ENCODE data around the gene NUBPL. TPM values are rescaled to one million over a fixed set of nuclear protein-coding genes. Genes with fewer than 3 reads are reported as not detected.
A peak's percentile ranks its signal among the peaks of the same experiment; 100 is the strongest.

Gene NUBPL
- total and polyA plus RNA-seq, 10 donors: 4.1 to 28.2 (median 13.9) TPM

- no peaks in the 10 kb centered on the region for H3K36me3 ChIP-seq
- TF ChIP-seq POLR2AphosphoS5 (IDR thresholded peaks at IDR 0.05) (no peak), POLR2A (IDR thresholded peaks at IDR 0.05) (no peak), CTCF (IDR thresholded peaks at IDR 0.05 in 8 of 11, conservative IDR thresholded peaks at IDR 0.05 in 3 of 11) (no peak)
- H3K4me1 ChIP-seq: no peaks in the 10 kb centered on the region
- 62 to 75% (median 65%) methylated on average over 7 of the region's 7 CpGs for WGBS, 5 donors
- no peaks in the 10 kb centered on the region for H3K27me3 ChIP-seq (replicated peaks in 1 of 7)
- peaks cover 0 to 7% (median 0%) of the 10 kb centered on the region in 8 donors for H3K9me3 ChIP-seq
- no peak for DNase-seq
- H3K27ac ChIP-seq: no peak overlapping the region
- H3K4me3 ChIP-seq: no peak overlapping the region
- intact Hi-C loops (cut with DNase I; ENCODE audit: low total_unique reads): no loop called here
These were observed 31.1 kb upstream of the NUBPL start for GRCh38 chr14:31530136-31530535.

DNA sequence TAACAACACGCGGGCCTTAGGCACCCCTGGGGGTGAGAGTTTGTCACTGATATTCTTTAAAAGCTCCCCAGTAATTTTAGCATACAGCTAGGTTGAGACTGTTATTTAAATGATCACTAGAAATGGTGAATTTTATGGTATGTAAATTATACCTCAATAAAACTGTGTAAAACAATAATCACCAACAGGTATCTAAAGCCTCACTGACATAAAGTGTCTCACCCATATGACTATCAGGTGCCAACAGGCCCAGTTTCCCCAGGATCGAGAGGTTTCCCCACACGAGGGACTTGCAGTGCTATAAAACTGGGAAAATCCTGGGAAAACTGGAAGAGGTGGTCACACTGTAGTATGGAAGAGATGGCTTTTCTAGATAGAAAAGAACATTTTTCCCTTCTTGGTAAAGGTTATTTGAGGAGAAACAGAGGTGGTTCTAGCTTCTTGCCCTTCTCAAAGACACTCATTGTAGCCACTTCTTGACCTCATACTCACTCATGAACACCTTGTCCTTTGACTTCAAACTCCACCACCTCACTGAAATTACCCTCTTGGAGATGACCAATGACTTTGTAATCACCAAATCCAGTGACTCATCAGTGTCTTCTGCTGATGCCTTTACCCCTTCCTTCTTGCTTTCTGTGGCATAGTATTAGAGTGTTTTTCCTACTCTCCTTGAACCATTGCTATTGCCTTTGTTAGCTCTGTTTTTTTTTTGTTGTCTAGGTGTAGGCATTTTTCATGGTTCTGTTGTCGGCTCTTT is 24.8 kb upstream of the NUBPL start:
- Histone ChIP-seq H3K4me1 (no peaks in the 10 kb centered on the region), H3K27ac (no peak overlapping the region), H3K27me3 (replicated peaks in 1 of 7) (no peaks in the 10 kb centered on the region), H3K9me3 (no peaks in the 10 kb centered on the region), H3K36me3 (no peaks in the 10 kb centered on the region), H3K4me3 (no peak overlapping the region)
- no peak for TF ChIP-seq CTCF (IDR thresholded peaks at IDR 0.05 in 8 of 11, conservative IDR thresholded peaks at IDR 0.05 in 3 of 11)
- intact Hi-C loops (cut with DNase I; ENCODE audit: low total_unique reads): no loop called here
- WGBS, 5 donors: 84 to 91% (median 86%) methylated on average over 5 of the region's 5 CpGs
- no peak for DNase-seq

DNA sequence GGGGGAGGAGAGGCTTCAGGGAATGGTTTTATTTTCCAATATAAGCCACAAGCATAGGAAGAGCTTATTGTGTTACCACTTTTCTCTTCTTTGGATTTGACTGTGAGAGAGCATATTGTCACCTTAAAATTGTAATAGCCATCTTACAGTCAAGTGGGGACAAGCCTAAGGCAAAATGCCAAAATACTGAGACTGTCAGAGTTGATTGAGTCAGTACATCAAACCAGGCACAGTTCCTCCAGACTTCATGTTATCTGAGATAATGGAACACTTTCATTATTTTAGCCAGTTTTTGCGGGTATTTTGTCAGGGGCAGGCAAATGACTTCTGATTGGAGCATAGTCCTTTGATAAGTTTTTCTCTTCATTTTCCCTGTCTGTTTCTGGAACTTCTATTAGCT is 19.5 kb upstream of the NUBPL start:
- Histone ChIP-seq H3K27ac (no peak overlapping the region), H3K4me3 (no peak overlapping the region), H3K36me3 (no peaks in the 10 kb centered on the region), H3K9me3 (no peaks in the 10 kb centered on the region), H3K4me1 (no peaks in the 10 kb centered on the region), H3K27me3 (replicated peaks in 1 of 7) (no peaks in the 10 kb centered on the region)
- WGBS, 5 donors: 87 to 100% (median 95%) methylated on average over 1 of the region's 1 CpG
- TF ChIP-seq POLR2A (IDR thresholded peaks at IDR 0.05): no peak
- TF ChIP-seq POLR2AphosphoS5 (IDR thresholded peaks at IDR 0.05): no peak
- TF ChIP-seq CTCF (IDR thresholded peaks at IDR 0.05 in 8 of 11, conservative IDR thresholded peaks at IDR 0.05 in 3 of 11): no peak
- intact Hi-C loops (cut with DNase I; ENCODE audit: low total_unique reads): no loop called here
- DNase-seq: no peak

GRCh38 chr14:31543969-31544799 is 17.0 kb upstream of the NUBPL start:
- H3K4me3 ChIP-seq: no peak overlapping the region
- H3K36me3 ChIP-seq: no peaks in the 10 kb centered on the region
- no peaks in the 10 kb centered on the region for H3K27me3 ChIP-seq (replicated peaks in 1 of 7)
- intact Hi-C loops (cut with DNase I; ENCODE audit: low total_unique reads): no loop called here
- TF ChIP-seq CTCF (IDR thresholded peaks at IDR 0.05 in 8 of 11, conservative IDR thresholded peaks at IDR 0.05 in 3 of 11) (peak in 5 of 11 experiments; percentile 7 to 35 (median 15)), POLR2A (IDR thresholded peaks at IDR 0.05) (no peak)
- H3K9me3 ChIP-seq: no peaks in the 10 kb centered on the region
- 50 to 68% (median 63%) methylated on average over 5 of the region's 5 CpGs for WGBS, 5 donors
- no peak overlapping the region for H3K27ac ChIP-seq
- H3K4me1 ChIP-seq: no peaks in the 10 kb centered on the region
- DNase-seq: no peak
